AG10803 (cell line): Measurements from ENCODE around the gene L2HGDH.

Experiments used
- DNase-seq: peaks from one replicate; pipeline ENCODE4 v3.0.0; 2010; ENCODE audit warnings: low read depth
- H3K4me3 ChIP-seq: 2 replicates; pipeline ENCODE4 v1.5.1; 2011; ENCODE audit warnings: mild to moderate bottlenecking, low read length, control low read depth
- CTCF ChIP-seq: conservative IDR thresholded peaks from 2 replicates; pipeline ENCODE4 v1.5.1; 2011; ENCODE audit warnings: mild to moderate bottlenecking, low read length, control low read depth, inconsistent platforms

Gene L2HGDH

GRCh38 chr14:50290306-50290705 lies 21.7 kb downstream of the L2HGDH start:
- TF ChIP-seq CTCF = no peak
- no peak overlapping the region for H3K4me3 ChIP-seq

GRCh38 chr14:50288146-50288545 lies 23.9 kb downstream of the L2HGDH start:
- TF ChIP-seq CTCF = no peak
- no peak for DNase-seq
- H3K4me3 ChIP-seq = no peak overlapping the region

More at GRCh38 chr14:50290306-50290705, 21.7 kb downstream of the L2HGDH start:
- DNase-seq = no peak

GRCh38 chr14:50285861-50286260 lies 26.2 kb downstream of the L2HGDH start:
- no peak for TF ChIP-seq CTCF
- no peak overlapping the region for H3K4me3 ChIP-seq
- no peak for DNase-seq

GRCh38 chr14:50272498-50272897 lies 39.5 kb downstream of the L2HGDH start:
- no peak for TF ChIP-seq CTCF
- peak; percentile 4 for DNase-seq
- H3K4me3 ChIP-seq = no peak overlapping the region

- H3K4me3 ChIP-seq = no peak overlapping the region
- TF ChIP-seq CTCF = no peak
- DNase-seq = no peak
These were observed 41.1 kb downstream of the L2HGDH start for GRCh38 chr14:50270932-50271331.

- TF ChIP-seq CTCF = no peak
- DNase-seq = no peak
- H3K4me3 ChIP-seq = no peak overlapping the region
These were observed 47.0 kb downstream of the L2HGDH start for GRCh38 chr14:50265029-50265428.

- TF ChIP-seq CTCF = no peak
- H3K4me3 ChIP-seq = no peak overlapping the region
- no peak for DNase-seq
These were observed 48.7 kb downstream of the L2HGDH start for GRCh38 chr14:50263321-50263720.
